ENCODE measurements around the gene PIK3R4.

PIK3R4 gene

DNA sequence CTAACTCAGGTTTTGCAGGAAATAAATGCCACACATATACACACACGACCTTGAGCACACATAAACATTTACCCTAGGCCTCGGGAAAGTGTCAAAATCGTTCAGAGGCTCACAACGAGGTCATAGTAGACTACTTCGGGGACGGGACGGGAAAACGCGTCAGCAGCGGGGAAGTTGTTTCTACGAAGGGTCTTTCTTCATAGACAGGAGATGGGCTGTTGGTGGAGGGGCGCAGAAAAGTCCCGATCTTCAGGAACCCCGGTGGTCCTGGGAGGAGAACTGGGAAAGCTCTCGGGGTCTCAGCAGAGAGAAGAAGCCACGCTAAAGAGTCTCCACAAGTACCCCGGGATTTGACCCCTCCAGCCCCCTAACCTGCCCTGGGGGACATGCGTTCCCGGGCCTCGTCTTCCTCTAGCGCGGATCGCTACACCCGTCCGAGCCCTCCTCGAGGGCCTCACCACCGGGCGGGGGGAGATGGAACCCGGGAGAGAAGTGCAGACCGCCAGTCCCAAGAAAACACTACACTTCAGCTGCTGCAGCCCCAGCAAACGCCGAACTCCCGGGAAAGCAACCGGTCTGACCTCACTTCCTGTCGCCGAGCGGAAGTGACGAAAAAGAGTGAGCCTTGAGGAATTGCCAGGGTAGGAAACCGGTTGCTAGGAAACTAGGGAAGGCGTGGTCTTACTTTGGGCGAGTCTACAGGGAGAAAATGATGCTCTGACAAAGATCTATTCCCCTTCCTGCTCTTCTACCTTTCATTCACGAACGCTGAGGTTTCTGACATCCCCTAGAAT is at the start of gene PIK3R4:
TSS of gene PIK3R4 (minus strand) at position 584 of the 794 bp plus-strand sequence. CDS start 1,611 bp downstream, outside the sequence.
- peak; percentile 98 for DNase-seq (ENCODE audit: low spot score)

DNA sequence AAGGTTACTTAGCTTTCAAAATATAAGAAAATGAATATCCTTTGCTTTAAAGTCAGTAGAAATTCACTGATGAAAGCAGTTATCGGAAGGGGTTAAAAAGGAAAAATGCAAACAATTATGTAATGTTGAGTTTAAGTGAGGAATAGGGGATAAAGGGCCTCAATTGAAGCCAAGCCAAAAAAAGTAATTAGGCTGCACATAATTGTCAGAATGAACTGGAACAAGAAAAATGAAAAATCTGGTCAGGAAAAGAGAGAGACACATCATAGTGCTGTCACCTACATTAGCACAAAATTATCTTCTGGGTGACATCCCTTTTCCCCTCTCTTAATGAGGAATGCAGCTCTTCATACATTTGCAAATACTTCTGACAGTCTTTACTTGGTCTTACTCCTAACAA is 48.8 kb upstream of the PIK3R4 start:
- DNase-seq (ENCODE audit: low spot score), result no peak

DNA sequence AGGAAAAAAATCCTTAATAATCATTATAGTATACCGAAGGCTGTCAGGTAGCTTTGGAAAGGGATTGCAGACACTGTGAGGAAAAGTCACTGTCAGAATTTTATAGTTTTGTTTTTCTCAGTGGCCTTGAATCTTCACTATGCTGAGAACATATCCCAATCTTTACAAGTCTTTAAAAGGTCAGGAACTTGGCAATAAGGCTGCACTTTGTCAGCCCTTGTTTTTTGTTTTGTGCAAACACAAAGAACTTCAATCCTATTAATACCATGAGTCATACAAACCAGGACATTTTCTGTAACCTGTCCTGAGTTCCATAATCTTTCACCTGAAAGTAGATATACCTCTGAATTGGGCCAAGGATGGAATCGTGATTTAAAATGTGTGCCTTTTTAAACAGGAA is 45.6 kb upstream of the PIK3R4 start:
- DNase-seq (ENCODE audit: low spot score), result no peak

DNA sequence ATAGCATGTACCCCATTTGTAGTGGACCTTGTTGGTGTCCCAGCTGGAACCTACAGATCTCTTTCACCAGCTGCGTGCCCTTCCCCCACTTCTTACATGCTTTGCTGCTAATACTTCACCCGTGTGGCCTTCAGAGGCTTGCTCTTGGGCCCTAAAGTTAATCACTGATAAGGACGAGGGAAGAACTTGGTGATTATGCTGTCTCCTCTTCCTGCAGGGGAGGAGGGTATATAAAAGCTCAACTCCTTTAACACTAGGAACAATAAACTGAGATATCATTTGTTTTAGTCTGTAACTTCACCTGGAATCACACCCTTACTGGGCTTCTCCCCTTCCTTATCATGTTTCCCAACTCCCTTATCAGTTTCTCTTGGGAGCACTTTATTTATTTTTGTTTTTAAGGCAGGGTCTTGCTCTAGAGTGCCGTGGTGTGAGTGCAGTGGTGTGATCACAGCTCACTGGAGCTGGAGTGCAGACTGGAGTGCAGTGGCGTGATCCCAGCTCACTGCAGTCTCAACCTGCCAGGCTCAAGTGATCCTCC is 43.2 kb upstream of the PIK3R4 start:
- no peak for DNase-seq (ENCODE audit: low spot score)

DNA sequence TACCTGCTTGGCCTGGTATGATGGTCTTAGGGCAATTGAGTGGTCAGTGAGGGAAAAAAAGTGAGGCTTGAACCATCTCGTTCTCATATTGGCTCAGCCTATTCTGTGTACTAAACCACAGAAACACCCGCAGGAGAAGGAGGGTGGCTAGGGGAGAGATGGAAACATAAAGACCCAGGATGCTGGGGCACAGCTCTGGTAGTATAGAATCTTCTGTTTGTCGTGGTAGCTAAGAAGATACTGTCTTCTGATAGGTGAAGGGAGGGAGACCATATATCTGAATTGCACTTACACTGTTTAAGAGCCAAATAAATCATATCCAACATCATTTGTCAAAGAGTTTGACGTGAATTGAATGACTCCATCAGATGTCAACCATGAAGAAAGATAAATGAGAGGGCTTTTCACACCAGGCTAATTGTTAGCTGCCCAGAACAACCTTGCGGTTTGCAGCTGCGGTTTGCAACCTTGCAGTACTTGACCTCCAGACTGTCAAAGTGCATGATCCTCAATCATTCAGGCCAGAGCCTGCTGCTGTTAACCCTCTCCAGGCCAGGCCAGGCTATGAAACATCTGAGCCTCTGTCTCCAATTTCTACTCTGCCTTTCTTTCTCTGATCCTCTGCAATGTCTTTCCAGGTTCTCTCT is 40.9 kb upstream of the PIK3R4 start:
- no peak for DNase-seq (ENCODE audit: low spot score)

DNA sequence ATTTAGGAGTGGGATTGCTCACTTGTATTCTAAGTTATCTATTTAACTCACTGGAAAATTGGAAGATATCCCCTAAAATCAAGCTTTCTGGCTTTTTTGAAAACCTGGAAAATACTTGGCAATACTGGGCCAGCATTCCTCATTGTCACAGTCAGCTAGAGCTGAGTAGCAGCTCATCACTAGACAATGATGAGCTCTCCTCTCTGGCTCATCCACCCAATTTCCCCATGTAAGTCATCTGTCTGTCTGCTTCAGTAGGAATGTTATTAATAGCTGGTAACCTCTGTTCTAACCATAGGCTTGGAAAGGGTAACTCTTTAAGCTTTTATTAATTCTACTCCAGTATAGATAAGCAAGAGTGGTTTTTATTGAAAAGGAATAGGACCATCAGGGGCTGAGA is 39.7 kb upstream of the PIK3R4 start:
- no peak for DNase-seq (ENCODE audit: low spot score)

DNA sequence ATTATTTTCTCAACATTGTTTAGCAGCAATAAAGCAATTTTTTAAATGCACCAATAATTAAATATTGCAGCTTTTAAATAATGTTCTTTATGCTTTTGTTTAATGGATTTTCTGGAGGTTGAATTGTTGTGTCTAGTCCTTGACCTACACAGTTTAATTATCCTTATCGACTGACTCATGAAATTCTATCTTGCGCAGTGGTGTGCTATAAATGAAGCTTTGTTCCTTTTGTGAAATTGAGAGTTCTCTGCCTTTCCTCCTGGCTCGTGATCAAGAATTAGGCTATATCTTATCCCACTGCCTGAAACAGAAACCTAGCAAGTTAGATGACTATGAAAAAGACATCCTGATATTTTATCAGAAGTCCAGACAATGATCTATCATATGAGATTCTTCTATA is 37.0 kb upstream of the PIK3R4 start:
- DNase-seq (ENCODE audit: low spot score), result no peak

DNA sequence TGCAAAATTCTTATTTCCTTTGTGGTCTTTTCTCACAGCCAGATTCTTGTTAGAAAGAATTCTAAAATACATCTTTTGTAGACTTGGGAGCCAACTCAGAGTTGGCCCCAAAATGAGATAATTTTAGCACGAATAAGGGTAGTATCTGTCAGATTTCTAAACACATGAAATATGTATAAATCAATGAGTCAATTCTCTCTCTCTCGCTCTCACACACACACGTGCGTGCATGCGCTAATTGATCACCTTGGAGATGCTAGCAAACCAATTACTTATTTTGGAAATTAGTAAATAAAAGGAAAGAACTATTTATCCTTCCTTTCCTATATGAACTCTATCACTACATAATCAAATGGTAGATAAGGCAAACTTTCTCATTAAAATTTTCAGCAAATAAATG is 32.9 kb upstream of the PIK3R4 start:
- no peak for DNase-seq (ENCODE audit: low spot score)

DNA sequence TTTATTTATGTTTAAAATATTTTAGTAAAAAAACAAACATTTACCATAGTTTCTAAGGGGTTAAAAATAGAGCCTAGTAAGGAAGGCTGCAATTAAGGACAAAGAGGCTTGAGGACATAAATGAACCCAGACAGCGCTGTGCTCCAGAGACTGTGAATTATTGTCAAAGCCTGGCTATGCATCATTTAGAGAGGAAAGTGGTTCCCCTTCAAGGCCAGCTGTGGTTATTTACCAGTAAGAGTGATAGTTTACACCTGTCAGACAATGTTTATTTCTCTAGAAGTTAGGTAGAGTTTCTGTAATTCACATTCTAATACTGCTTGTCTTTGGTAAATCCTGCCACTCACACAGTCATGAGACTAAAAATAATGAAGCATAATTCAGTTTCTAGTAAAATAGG is 32.4 kb upstream of the PIK3R4 start:
- DNase-seq (ENCODE audit: low spot score), result no peak

DNA sequence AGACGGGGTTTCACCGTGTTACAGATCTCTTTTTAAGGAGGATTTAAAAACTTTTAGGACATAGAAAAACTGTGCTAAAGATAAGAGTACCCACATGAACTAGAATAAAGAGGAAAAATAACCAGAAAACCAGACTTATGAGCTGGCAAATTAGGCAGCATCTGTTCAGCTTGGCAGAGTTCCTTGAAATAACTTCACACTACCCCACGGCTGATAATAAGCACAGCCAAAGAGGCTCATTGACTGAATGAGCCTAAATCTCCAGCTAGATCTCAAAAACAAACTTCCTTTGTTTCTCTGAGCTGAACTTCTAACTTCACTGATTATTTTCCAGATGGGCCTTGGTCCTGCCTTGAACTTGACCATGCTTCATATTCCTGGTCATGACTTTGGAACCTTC is 26.7 kb upstream of the PIK3R4 start:
- peak; percentile 63 for DNase-seq (ENCODE audit: low spot score)

DNA sequence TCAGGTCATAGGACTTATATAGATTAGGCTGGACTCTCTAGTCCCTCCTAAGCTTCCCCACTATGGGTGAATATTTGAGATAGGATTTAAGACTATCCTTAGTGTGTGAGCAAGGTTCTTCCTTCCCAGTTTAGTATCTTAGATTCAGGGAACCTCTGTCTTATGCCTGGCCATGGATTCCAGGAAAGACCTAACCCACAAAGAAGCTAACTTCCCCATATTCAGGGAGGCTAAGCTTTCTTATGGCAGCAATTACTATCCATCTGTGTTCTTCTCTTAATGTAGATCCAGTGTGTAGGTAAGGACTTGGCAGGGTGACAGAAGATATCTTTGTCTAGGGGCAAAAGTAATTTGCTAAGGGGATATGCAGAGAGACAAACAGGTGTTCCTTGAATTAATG is 25.5 kb upstream of the PIK3R4 start:
- no peak for DNase-seq (ENCODE audit: low spot score)

DNA sequence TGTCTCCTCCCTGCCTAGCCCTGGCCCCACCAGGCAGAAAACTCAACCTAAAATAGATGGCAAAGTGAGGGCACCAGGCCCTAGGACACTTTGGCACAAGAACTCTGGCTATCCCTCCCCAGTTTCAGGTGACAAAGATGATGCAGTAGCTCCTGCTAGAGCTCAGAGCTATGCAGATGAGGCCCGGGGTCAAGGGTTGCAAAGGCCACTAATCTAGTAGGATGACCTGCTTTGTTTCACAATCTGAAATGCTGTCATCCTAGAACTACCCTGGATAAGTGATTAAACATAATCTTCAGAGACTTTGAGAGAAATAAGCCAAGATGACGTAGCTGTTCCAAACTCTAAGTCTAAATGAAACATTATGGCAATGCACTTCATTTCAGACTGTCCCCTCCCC is 24.0 kb upstream of the PIK3R4 start:
- no peak for DNase-seq (ENCODE audit: low spot score)

DNA sequence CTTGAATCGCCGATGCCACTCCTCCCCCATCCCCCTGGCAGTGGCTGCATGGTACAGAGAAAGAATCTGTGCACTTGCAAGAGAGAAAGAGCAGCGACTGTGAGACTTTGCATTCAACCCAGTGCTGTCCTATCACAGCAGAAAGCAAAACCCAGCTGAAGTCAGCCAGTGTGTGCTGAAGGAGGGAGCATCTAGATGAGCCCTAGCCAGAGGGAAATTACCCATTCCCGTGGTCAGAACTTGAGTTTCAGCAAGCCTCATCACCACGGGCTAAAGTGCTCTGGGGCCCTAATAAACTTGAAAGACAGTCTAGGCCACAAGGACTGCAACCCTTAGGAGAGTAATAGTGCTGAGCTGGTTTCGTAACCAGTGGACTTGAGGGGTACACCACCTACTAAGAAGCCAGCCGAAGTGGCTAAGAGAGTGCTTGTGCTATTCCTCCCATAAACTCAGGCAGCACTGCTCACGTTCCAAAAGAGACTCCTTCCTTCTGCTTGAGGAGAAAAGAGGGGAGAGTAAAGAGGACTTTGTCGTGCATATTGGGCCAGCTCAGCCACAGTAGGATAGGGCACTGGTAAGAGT is 15.2 kb upstream of the PIK3R4 start:
- DNase-seq (ENCODE audit: low spot score), result no peak

DNA sequence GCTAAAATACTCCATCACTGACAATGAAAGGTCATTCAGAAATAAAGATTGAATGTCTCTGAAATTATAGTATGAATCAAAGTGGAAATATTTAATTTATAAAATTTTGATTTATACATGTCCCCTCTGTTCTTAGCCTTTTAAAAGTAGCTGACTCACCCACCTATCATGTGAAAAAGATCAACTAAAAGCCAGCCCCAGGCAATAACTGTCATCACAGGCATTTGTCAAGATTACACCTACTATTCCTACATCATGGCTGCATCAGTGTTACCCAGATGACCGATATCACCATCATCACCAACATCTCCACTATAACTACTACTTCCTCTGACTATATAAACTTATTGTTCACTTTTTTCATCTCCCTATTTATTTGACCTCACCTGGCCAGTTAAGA is 14.3 kb upstream of the PIK3R4 start:
- DNase-seq (ENCODE audit: low spot score), result no peak

DNA sequence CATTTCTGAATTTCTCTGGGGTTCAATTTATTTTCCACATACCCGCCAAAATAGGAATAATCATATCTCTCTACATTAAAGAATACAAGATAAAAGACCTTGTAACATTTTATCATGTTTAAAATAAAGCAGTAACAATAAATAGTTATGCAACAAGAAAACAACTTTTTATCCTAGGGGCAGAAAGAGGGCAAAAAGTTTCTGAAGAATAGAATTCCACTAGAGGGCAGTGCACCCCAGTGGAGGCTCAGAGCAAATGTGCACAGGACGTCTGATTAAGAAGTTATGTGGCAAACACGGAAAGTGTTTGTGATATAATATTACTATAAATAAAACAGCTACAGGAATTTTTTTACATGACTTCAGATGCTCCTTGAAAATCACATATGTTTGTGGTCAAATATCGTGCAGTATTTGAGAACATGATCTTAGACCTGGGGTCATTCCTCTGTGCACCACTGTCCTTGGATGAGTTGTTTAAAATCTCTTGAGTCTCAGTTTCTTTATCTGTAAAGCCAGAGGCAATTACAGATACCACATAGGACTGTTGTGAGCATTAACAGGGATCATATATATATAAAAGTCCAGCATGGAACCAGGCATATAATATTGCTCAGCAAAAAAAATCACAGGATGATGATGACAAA is 13.2 kb upstream of the PIK3R4 start:
- peak; percentile 64 for DNase-seq (ENCODE audit: low spot score)

DNA sequence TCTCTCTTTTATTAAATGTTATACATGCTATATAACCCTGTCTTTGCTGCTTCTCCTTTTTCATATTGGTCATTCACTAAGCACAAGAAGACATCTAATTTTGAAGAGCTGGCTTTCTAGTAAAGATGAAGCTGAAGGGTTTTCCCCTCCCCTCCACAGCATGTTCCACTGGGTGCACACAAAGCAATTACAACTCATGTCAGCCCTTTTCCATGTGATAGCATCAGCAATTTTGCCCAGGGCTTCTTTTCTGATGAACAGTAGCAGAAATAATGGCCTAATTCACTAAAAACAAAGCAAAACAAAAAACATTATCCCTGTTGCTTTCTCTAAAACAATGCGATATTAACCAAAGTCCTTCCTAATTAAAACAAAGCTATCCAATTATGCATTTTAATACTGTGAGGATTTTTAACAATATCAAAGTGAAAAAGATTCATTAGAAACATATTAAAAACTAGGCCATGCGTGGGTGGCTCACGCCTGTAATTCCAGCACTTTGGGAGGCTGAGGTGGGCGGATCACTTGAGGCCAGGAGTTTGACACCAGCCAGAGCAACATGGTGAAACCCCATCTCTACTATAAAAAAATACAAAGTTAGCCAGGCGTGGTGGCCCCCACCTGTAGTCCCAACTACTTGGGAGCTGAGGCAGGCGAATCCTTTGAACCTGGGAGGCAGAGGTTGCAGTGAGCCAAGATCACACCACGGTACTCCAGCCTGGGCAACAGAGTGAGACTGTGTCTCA is 12.2 kb upstream of the PIK3R4 start:
- no peak for DNase-seq (ENCODE audit: low spot score)

DNA sequence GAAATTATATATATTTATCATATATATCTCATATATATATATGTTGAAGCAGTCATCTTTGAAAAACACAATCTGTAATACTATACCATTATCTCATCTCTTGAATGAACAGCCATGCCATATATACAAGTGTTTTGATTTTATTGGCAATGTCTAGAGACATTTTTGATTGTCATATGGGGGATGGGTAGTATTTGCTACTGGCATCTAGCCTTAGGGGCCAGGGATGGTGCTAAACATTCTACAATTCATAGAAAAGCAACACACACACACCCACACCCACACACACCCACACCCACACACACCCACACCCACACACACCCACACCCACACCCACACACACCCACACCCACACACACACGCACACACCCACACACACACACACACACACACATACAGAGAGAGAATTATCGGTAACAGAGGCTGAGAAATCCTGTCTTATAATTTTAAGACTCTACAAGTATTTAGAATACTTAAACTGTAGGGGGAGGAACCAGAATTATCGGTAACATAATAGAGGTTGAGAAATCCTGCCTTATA is 11.1 kb upstream of the PIK3R4 start:
- no peak for DNase-seq (ENCODE audit: low spot score)

DNA sequence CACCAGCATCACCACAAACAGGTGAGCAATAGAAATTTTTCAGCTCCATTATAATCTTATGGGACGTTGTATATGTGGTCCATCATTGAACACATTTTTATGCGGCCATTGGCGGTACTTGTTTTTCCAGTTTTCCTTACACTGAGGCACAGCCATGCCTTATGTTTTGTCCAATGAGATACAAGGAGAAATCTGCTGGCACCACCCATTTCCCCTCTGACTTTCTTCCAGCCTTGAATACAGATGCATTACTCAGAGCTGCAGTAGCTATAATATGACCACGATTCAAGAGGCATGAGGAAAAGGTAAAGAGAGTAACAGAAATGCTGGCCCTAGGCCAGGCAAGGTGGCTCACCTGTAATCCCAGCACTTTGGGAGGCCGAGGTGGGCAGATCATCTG is 9.0 kb upstream of the PIK3R4 start:
- DNase-seq (ENCODE audit: low spot score), result no peak

DNA sequence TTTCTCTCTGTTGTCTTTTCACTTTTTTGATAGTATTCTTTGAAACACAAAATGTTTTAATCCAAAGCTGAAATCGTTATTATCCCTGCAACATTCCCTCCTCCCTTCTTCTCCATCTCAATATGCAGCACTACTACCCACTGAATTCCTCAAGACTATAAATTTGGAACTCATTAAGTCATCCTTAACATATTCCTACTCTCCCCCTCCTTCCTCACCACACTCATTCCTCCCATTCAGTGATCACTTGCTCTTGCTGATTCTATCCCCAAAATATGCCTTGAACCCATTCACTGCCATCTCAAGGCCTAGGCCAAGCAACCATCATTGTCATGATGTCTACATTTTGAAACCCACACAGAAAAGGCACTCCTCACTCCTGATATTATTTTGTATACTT is 2.4 kb upstream of the PIK3R4 start:
- no peak for DNase-seq (ENCODE audit: low spot score)

DNA sequence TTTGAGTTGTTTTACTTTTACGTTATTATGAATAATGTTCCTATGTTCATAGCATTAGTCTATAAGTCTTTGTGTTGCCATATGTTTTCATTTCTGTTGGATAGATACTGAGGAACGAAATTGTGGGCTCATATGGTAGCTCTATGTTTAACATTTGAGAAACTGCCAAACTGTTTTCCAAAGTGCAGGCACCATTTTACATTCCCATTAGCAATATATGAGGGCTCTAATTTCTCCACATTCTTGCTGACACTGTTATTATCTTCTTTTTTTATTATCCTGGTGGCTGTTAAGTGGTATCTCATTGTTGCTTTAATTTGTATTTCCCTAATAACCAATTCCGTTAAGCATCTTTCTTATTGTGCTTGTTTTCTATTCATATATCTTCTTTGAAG is 1.8 kb upstream of the PIK3R4 start:
- DNase-seq (ENCODE audit: low spot score), result no peak

DNA sequence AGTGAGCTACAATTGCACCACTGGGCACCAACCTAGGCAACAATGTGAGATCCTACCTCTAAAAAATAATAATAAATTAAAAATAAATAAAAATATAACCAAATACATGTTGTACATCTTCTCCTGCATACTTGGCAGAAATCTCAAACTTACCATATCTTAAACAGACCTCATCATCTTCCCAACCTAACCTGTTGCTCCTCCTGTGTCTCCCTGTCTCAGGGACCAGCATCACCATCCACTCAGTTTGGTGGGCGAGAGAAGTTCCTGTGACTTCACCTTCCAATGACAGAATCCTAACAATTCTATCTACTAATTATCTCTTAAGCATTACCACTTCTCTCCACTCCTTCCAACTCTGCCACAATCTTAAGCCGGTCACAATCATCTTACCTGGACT is 3.3 kb downstream of the PIK3R4 start:
- no peak for DNase-seq (ENCODE audit: low spot score)
